Caki2 (cell line): Measurements from ENCODE around the gene INPP1. TPM values are rescaled to one million over a fixed set of nuclear protein-coding genes. Genes with fewer than 3 reads are reported as not detected.
"Not testable (repeated sequence)": the region's sequence is repeated elsewhere in the genome, so short reads cannot be mapped to it uniquely, and the experiment has no call there.

Experiments
- DNase-seq: peaks from one replicate; pipeline ENCODE4 v3.0.0-alpha.2; 2015; ENCODE audit warnings: low read depth
- in situ Hi-C: cut with HindIII; loops from 2 replicates; pipeline ENCODE4 v1.10.0; 2016; ENCODE audit warnings: low sequenced_read_pairs, low pct_unique_long_range_greater_than_20kb, mixed read lengths
- total RNA-seq: library from RNA; depleted of rRNA; stranded (reverse); fragments of >200 nt; shearing (Covaris generic); gene quantifications from 2 replicates; pipeline ENCODE4 v1.2.3, GENCODE V29; 2014; ENCODE audit warnings: low replicate concordance

The INPP1 gene
- total RNA-seq, 1 experiment from 2014 or later = 8.3 TPM

DNA sequence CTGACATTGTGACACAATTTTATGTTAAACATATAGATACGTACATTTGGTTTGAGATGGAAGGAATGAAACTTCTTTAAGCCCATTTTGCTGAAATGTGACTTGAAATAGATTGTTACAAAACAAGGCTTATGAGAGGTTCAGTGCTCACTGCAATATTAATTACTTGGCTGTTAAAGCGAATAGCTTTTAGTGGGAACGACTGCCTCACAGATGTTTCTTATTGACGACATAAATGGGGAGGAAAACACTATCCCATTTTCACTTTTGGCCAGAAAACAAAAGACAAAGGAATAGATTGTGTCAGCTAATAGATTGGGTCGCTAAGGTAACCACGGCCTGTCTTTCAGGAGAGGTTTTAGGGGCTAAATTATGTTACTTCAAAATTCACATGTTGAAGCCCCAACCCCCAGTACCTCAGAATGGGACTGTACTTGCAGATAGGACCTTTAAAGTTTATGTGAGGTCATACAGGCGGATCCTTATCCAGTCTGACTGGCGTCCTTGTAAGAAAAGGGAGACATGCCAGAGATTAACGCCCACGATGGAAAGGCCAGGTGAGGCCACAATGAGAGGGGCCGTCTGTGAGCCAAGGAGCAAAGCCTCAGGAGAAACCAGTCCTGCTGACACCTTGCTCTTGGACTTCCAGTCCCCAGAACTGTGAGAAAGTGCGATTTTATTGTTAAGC, 10.8 kb downstream of the INPP1 start:
- no peak for DNase-seq
- in situ Hi-C loops = no loop called here

DNA sequence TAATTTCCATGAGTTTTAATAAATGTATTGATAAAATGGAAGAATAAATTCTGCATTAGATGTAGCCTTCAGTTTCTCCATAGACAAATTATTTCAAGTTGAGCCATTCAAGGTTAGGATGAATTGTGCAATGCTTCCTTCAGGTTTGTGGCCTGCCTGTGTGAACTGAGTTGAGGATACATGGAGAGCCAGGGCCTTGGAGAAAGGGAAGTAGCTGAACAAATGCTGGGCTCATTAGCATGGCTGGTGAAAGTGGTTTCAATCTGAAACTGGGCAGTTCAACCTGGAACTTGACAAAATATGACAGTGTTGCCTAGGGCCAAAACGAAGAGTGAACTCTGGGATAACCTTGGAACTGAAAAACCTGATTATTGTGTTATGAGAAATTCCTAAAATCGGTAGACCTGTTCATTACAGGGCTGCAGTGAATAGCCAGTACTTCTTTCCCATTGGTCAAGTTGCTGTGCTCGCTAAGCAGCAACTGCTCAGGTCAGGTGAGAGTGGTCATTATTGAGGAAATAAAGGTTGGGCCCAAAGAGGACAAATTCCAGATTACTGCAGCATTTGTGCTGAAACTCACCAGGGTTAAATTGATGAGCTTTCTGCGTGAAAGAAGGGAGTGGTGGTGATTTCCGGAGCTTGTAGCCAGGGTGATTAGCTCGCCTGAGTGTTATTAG, 12.7 kb downstream of the INPP1 start:
- in situ Hi-C loops = no loop called here
- no peak for DNase-seq

DNA sequence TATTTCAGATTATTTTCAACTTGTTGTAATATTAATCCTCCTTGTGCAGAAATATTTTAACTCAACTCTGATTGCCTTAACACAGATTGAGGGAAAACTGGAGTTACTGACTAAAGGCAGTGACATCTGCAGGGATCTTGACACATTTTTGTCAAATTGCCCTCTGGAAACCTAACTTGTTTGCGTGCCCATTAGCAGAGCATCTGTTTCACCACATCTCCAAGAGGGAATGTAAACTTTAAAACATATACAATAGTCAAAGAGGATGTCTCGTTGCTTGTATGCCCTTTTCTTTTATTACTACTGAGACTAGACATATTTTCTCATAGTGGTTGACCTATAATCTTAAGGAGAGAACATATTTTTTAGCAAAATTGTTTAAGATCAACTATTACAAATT, 14.2 kb downstream of the INPP1 start:
- DNase-seq = no peak
- in situ Hi-C loops = no loop called here

DNA sequence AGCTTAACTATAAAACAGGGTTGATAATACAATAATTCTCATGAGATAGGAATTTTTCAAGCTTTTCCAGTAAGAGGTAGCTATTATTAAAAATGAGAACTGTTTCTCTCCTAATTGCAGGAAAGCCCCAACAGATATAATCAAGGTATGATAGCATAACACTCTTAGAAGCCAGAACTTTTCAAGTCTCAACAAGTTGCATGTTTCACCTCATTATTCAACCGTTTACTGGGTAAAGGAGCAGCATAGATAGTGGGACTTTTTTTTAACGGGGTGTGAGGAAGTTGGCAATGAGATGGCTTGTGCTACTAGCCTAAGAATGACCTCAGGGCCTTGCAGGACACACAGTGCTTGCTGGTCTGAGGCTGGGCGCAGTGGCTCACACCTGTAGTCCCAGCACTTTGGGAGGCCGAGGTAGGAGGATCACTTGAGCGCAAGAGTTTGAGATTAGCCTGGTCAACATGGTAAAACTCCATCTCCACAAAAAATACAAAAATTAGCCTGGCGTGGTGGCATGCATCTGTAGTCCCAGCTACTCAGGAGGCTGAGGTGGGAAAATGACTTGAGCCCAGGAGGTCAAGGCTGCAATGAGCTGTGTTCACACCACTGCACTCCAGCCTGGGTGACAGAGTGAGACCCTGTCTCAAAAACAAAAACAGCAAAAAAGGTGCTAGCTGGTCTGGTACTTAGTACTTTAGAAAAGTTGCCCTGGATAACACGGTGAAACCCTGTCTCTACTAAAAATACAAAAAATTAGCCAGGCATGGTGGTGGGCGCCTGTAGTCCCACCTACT, 15.5 kb downstream of the INPP1 start:
- in situ Hi-C loops = not testable (repeated sequence)

DNA sequence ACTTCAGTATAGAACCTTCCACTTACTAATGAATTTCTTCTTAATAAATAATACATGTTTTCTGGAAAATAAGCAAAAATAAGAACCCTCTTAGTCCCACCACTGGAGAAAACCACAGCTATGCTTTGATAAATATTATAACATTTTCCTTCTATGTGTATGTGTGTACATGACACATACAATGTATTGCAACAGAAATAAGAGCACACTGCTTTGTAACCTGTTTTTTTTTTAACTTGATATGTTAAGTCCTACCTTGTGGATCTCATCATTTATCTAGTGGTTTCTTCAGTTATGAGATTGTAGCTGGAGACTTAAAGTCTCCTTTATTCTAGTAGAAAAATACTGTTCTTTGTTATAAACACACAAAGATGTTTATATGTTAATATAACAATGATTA, 17.2 kb downstream of the INPP1 start:
- in situ Hi-C loops = no loop called here
- DNase-seq = no peak

More for the DNA sequence above, 15.5 kb downstream of the INPP1 start:
- not testable (repeated sequence) for DNase-seq

DNA sequence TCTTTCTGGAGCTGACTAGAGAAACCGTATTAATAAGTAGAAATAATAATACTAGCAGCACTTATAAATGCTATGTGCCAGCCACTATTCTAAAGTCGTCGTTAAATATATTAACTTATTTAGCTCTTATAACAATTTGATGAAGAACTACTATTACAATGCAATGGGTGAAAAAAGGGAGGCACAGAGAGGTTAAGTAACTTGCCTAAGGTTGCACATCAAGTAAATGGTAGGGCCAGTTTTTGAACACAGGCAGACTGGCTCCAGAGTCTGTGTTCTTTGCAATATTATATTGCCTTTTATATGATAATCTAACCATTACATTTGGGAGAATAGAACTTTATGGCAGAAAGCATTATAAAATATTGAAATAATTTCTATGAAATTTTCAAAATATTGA, 17.6 kb downstream of the INPP1 start:
- DNase-seq = no peak
- in situ Hi-C loops = no loop called here

DNA sequence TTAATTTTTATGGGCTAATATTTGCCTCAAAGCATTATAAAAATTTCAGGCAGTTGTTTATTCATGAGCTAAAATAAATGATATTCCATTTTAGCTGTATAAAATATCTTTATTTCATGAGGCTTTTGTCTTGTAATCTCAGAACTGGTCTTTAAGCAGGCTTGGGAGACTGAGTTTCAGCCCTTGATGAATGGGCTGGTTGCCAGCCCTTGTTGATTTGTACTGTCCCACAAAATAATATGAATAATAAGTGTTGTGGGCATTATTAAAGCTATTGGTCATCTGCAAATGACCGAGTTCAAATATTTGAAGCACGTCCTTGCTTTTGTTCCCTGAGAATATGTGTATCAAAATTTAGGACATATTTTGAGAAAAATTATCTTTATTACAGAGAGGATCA, 18.2 kb downstream of the INPP1 start:
- in situ Hi-C loops = no loop called here
- no peak for DNase-seq

DNA sequence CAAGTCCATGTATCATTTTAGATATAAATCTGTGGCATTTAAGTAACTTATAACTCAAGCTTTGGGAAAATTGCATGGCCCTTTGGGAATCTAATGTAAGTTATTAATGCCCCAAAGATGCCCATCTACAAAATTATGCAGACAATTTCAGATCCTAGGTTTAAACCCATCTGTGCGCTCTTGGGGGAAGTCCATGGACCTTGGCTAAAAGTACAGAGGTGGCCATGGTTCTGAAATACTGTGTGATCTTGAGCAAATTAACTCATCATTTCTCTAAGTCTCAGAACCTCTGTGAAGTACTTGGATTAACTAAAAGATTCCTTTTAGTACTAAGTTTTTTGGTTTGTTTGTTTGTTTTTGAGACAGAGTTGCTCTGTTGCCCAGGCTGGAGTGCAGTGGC, 19.5 kb downstream of the INPP1 start:
- no peak for DNase-seq
- in situ Hi-C loops = no loop called here

DNA sequence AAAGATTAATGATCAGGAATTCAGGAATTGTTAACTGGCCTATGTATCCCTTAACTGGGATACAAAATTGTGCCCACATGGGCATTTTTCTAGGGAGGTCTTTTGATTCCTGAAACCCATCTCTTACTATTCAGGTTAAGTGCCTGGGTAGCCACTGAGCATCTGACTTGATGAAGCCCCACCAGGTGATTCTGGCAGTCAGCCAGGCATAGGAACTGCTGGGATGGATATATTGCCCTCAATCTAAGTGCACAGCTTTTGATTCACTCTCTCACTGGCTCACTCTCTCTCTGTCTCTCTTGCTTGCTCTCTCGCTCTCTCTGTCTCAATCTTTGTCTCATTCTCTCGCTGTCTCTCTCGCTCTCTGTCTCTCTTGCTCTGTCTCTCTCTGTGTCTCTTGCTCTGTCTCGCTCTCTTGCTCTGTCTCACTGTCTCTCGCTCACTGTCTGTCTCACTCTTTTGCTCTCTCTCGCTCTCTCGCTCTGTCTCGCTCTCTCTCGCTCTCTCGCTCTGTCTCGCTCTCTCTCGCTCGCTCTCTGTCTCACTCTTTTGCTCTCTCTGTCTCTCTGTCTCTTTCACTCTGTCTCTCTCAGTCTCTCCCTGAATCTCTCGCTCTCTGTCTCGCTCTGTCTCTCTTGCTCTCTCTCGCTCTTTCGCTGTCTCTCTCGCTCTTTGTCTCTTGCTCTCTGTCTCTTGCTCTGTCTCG, 22.3 kb downstream of the INPP1 start:
- DNase-seq = no peak
- in situ Hi-C loops = no loop called here

DNA sequence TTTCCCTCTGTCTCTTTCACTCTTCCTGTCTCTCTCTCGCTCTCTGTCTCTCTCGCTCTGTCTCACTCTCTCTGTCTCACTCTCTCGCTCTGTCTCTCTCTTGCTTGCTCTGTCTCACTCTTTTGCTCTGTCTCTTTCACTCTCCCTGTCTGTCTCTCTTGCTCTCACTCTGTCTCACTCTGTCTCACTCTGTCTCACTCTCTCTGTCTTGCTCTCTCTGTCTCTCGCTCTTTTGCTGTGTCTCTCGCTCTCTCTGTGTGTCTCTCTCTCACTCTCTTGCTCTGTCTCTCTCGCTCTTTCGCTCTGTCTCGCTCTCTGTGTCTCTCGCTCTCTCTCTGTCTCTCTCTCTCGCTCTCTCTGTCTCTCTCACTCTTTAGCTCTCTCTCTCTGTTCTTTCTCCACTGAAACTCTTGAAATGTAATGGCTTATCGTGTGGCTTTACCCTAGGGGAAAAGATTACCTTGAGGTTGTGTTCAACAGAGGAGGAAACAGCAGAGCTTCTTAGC, 22.9 kb downstream of the INPP1 start:
- in situ Hi-C loops = no loop called here

DNA sequence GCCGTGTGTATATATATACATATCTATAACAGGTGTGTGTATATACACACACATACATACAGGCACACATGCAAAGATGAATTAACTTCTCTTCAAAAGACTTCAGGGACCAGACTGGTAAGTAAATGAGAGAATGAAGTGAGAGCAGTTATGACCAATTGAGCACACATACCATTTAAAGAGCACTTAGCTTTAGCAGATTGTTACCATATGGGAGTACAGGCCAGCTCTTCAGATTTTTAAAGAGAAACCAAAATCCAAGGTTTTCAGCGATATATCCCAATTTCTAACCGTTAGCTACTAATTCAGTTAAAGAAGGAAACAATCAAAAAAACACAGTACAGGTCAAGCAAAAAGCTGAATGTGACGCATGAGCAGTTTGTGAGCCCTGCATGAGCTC, 23.7 kb downstream of the INPP1 start:
- in situ Hi-C loops = no loop called here
- DNase-seq = no peak

More for the DNA sequence above, 22.9 kb downstream of the INPP1 start:
- no peak for DNase-seq

DNA sequence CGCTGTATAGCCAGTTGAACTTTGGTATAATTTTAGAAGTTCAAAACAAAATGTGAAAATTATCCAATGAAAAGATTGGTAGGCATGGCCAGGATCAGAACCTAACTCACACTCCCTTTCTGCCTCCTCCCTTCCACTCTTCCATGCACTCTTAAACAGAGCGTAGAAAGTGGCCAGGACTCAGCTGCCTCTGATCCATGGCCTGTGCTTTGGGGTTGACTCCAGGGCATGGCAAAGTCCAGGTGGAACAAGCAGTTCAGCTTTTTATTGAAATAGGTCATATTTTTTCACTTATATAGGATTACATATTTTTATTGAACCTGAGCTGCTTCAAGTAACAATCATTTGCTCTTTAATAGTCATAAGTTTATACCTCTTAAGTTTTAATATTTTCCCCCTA, 26.2 kb downstream of the INPP1 start:
- DNase-seq = no peak
- in situ Hi-C loops = no loop called here

DNA sequence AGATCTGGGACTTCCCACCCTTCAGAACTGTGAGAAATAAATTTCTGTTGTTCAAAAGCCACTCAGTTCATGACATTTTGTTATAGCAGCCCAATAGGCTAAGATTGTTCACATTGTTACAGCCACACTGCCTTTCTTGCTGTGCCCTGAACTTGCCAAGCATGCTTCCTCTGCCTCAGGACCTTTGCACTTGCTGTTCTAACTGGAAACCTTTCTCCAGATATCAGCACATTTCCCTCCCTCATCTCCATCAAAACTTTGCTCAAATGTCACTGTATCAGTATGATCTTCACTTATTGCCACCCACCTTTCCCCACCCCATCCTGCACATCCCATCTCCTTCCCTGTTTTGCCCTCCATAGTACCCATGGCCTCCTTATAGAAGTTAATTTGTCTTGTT, 32.7 kb downstream of the INPP1 start:
- DNase-seq = no peak
- in situ Hi-C loops = no loop called here

DNA sequence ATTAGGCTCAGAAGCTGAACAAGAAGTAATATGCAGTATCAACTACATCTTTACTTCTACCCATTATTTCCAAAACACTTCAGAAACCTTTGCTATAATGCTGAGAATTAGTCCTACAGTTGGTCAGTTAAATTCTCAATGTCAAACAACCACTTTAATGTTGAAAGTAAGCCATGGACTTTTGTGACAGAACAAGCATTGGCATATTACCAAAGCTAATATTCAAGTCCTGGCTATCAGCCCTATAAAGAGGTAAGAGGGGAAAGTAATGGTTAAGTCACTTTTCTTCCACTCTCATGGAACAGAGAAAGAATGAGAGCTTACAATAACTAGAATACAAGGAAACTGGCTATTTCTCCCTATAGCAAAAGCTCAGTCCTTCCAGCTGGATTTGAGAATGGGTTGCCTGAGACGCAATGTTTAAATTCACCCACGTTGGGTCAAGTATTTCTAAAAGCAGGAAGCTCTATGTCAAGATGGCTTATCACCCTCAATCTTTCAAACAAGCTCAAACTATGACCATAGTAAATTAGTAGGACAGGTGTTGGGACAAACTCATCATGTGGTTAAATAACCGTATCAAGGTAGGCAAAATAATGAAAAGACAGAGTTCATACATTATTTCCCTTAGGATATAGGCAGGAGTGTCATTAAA, 33.3 kb downstream of the INPP1 start:
- in situ Hi-C loops = no loop called here

DNA sequence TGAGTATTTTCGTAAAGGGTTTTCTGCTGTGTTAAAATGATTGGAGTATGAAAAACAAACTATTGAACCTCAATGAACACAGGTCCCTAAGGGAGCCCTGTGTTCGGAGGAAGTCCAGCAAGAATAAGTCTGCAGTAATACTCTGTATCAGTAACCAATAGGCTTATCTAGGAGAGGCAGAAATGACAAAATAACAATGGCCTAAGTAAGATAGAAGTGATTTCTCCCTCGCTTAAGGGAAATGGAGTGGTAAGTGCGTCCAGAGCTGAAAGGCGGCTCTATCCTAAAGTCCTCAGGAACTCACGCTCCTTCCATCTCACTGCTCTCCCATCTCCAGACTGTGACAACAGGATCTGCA, 35.5 kb downstream of the INPP1 start:
- no peak for DNase-seq
- in situ Hi-C loops = no loop called here

More for the DNA sequence above, 33.3 kb downstream of the INPP1 start:
- no peak for DNase-seq

DNA sequence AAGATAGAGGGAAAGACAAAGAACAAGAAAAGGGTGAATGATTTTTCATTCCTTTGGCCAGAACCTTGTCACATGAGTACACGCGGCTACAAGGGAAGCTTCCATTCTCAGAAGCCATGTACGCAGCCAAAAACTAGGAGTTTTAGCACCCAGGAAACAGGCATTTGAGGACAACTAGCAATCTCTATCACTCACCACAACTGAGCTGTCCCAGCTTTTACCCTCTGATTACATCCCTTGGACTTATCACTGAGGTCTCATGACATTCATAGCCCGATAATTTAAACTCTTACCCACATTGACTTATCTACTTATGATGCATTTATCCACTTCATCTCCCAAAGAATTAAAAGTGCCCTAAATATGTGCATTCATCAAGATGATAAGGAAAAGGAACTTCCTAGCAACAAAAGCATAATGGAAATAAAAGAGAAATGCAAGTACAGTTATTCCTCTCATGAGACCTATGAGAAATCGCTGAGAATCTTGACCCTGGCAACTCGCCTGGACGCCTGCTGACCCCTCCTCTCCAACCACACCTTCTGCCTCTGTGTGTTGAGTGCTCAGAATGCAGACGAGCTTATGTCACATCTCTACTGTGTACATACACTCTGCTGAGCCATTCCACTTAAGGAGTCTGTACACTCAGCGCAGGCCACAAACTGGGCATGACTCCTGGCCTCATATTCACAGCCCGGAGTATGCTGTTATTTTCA, 36.0 kb downstream of the INPP1 start:
- in situ Hi-C loops = no loop called here
- no peak for DNase-seq

DNA sequence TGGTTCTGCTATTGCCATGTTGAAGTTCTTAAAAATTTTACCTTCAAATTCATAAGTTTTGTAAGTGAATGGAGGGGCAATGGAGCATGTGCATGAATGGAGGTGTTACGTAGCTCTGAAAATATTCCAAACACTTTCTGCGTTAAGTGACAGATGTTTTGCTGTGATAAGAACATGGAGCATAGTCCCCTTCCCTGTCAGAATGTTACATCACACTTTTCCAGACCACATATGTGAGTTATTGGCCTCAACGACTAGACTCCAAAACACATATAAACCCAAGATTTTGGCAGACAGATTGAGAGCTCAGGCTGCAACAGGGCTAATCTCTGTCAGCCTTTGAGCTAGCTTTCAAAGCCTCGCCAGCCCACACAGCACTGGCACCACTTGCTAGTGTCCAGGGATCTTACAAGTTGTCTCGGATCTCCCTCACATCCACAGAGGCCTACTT, 37.6 kb downstream of the INPP1 start:
- in situ Hi-C loops = no loop called here
- DNase-seq = no peak
